IPS-18a (cell line): Measurements from ENCODE around the gene TRABD.
A peak's percentile ranks its signal among the peaks of the same experiment; 100 is the strongest.

Source experiments
- H3K27ac ChIP-seq: one replicate; pipeline ENCODE4 v1.5.1; 2013; ENCODE audit warnings: low read length
- H3K27me3 ChIP-seq: one replicate; pipeline ENCODE4 v1.6.1; 2013; ENCODE audit warnings: mild to moderate bottlenecking, low read length; ENCODE audit not compliant: control insufficient read depth, insufficient read depth
- H3K36me3 ChIP-seq: one replicate; pipeline ENCODE4 v1.6.1; 2013; ENCODE audit warnings: low read depth, low read length; ENCODE audit not compliant: control insufficient read depth
- H3K4me1 ChIP-seq: one replicate; pipeline ENCODE4 v1.6.1; 2013; ENCODE audit warnings: low read depth, low read length; ENCODE audit not compliant: control insufficient read depth
- H3K4me3 ChIP-seq: one replicate; pipeline ENCODE4 v1.5.1; 2013; ENCODE audit warnings: low read length
- H3K9ac ChIP-seq: one replicate; pipeline ENCODE4 v1.6.1; 2013; ENCODE audit warnings: mild to moderate bottlenecking, low read length, moderate library complexity
- H3K9me3 ChIP-seq: one replicate; pipeline ENCODE4 v1.6.1; 2013; ENCODE audit warnings: low read depth, low read length; ENCODE audit not compliant: control insufficient read depth

TRABD gene

DNA sequence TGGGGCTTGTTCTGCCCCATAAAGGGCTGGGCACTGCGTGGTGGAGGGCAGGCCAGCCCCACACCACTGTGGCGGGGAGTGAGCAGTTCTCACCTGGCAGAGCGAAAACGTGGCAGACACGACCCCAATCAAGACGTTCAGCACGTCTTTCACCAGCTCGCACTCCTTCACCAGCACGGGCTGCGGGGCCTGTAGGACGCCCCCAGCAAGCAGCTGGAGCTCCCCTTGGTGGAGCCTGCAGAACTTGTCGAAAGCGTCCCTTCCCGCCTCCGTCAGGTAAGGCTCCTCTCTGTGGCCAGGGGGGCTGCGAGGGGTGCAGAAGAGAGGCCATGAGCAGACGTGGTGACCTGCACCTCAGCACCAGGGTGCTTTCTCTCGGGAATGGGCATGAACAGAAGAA is 47.5 kb downstream of the TRABD start:
- no peaks in the 10 kb centered on the region for H3K27me3 ChIP-seq

DNA sequence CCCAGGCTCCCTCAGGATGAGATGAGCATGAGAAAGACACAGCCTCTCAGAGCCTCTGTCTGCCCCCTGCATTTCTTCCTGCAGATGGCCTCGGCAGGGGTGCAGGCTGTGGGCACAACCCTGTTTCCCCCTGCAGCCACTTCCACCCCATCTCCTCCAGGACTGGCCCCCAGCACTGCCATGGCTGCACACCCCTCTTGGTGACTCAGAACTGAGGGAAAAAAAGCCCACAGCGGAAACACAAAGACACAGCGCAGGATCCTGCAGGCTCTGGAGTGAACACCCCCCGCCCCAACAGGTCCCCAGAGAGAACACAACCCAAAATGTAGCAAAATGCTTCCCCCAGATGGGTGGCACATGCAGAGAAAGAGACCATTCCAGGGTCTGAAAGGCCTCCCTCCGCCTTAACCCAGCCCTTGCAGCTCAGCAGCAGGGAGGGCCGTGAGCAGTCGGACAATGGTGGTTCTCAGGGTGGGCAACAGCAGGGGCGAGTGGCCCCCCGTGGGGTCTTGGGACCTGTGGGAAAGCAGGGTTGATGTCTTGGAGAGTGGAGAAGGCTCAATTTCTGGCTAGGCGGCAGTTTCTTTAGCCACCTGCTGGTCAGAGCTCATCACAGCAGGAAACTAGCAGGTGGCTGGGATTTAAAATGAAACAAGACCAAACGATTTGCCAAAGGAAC is 51.2 kb downstream of the TRABD start:
- Histone ChIP-seq H3K9me3 (no peaks in the 10 kb centered on the region), H3K4me1 (no peaks in the 10 kb centered on the region), H3K4me3 (no peak overlapping the region), H3K27me3 (no peaks in the 10 kb centered on the region), H3K27ac (no peak overlapping the region), H3K36me3 (no peaks in the 10 kb centered on the region), H3K9ac (no peak overlapping the region)

More for the DNA sequence above, 47.5 kb downstream of the TRABD start:
- H3K9me3 ChIP-seq, result no peaks in the 10 kb centered on the region
- H3K36me3 ChIP-seq, result no peaks in the 10 kb centered on the region
- H3K9ac ChIP-seq, result no peak overlapping the region
- H3K27ac ChIP-seq, result no peak overlapping the region
- no peaks in the 10 kb centered on the region for H3K4me1 ChIP-seq
- H3K4me3 ChIP-seq, result no peak overlapping the region

DNA sequence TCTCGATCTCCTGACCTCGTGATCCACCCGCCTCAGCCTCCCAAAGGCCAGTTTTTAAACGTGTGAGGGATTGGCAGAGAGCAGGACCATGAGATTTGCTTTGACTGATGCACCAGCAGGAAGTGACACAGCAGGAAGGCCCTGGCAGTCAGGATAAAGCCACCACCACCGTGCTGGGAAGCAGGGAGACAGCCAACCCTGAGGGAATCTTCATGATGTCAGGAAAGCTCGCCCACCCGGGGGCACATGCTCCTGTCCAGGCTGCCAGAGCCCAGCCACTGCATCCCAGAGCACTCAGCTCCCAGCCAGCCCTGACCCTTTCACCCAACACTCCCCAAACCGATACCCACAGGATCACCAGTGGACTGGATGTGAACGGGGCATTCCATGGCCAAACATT is 53.0 kb downstream of the TRABD start:
- H3K4me1 ChIP-seq, result peaks cover 2% of the 10 kb centered on the region
- no peak overlapping the region for H3K9ac ChIP-seq
- no peaks in the 10 kb centered on the region for H3K36me3 ChIP-seq
- H3K27me3 ChIP-seq, result no peaks in the 10 kb centered on the region
- no peak overlapping the region for H3K27ac ChIP-seq
- no peaks in the 10 kb centered on the region for H3K9me3 ChIP-seq
- no peak overlapping the region for H3K4me3 ChIP-seq

DNA sequence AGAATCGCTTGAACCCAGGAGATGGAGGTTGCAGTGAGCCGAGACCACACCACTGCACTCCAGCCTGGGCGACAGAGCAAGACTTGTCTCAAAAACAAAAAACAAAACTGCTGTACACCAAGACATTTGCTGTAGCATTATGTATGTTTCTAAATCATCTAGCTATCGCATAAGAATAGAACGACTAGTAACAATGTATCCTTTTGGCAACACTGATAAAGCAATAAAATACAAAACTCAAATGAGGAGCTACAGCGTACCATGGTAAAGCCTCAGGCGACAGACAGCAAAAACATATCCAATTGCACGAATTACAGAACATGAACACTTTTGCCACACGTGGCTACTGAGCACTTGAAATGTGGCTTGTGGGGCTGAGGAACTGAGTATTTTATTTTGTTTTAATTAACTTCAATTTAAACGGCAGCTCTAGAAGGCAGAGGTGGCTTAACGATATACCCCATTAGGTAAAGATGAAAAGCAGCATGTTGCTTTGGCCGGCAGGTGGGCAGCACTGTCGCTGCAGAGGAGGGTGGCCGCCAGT is 56.8 kb downstream of the TRABD start:
- Histone ChIP-seq H3K9ac (no peak overlapping the region), H3K27ac (no peak overlapping the region), H3K4me1 (peaks cover 2% of the 10 kb centered on the region), H3K9me3 (no peaks in the 10 kb centered on the region), H3K36me3 (peaks cover 5% of the 10 kb centered on the region), H3K27me3 (no peaks in the 10 kb centered on the region), H3K4me3 (no peak overlapping the region)

DNA sequence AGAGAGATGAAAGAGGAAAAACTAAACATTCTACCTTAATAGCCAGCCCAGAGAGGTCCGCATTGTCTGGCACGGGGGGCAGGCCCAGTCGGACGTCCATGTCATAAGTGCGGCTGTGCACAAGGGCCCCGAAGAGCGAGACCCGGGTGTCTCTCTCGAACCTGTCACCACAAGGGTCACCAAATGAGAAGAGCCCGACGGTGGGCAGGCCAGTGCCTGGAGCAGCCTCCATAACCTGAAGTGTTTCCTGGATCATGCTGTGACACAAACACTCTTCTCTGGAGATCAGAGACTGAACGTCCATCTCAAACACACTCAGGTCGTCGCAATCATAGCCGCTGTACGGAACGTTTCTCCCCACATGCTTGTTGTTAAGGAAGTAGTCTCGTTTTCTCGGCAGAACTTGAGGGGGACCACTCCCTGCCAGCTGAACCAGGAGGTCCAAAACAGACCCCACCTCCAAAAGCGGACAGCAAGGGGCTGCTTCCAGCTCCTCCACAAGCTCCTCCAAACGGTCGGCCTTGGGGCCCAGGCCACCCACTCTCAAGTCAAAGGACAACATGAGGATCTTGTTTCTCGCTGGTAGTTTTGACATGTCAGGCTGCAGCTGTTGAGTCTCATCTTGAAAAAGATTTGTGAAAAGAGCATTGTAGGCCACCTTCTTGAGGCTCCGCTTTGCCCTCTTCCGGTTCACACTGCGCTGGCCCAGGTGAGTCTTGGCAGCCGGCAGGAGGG is 58.1 kb downstream of the TRABD start:
- H3K4me3 ChIP-seq, result peak overlapping the region; percentile 97
- peaks cover 6% of the 10 kb centered on the region for H3K4me1 ChIP-seq
- H3K27ac ChIP-seq, result no peak overlapping the region

DNA sequence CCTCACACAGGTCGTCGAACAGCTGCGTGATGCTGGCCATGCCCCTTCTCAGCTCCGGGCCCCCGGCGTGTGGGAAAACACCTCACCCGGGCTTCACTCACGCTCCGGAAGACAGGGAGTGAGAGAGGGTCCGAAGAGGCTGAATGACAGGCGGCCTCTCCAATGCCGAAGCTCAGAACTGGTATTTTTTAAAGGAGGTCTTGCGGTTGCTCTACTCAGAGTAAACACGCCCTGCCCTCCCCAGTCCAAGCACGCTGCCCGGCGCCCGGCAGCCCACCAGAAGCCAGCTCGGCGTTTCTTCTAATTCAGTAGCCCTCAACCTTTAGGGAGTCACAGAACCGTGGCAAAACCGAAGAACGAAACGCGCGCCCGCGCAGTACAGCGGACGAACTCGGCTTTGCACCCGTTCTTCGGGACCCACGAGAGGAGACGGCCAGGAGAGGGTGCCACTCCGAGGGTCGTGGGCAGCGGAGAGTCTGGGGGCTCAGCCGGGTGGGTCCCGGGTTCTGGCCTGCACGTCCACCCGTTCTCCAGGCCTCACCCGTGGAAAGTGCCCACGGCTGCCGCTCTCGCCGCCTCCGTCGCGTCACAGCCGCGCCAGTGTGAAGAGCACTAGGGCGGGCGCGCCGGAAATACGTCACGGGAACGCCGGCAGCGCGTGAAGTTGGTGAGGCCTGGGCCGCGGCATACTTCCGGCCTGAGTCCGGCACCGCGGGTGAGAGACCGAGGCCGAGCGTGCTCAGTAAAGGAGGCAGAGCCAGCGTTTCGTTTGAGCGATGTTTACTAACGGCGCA is 58.9 kb downstream of the TRABD start, which contains the start of gene TUBGCP6:
TUBGCP6 (minus strand) TSS at position 604 of the 794 bp plus-strand sequence; CDS start at position 40, 564 bp downstream.
- Histone ChIP-seq H3K27ac (no peak within 1 kb of the TSS), H3K4me1 (peaks cover 6% of the 10 kb centered on the region), H3K36me3 (peaks cover 5% of the 10 kb centered on the region)

More for the DNA sequence above, 58.1 kb downstream of the TRABD start:
- Histone ChIP-seq H3K9ac (peak overlapping the region; percentile 85), H3K27me3 (no peaks in the 10 kb centered on the region), H3K36me3 (peaks cover 5% of the 10 kb centered on the region), H3K9me3 (no peaks in the 10 kb centered on the region)

DNA sequence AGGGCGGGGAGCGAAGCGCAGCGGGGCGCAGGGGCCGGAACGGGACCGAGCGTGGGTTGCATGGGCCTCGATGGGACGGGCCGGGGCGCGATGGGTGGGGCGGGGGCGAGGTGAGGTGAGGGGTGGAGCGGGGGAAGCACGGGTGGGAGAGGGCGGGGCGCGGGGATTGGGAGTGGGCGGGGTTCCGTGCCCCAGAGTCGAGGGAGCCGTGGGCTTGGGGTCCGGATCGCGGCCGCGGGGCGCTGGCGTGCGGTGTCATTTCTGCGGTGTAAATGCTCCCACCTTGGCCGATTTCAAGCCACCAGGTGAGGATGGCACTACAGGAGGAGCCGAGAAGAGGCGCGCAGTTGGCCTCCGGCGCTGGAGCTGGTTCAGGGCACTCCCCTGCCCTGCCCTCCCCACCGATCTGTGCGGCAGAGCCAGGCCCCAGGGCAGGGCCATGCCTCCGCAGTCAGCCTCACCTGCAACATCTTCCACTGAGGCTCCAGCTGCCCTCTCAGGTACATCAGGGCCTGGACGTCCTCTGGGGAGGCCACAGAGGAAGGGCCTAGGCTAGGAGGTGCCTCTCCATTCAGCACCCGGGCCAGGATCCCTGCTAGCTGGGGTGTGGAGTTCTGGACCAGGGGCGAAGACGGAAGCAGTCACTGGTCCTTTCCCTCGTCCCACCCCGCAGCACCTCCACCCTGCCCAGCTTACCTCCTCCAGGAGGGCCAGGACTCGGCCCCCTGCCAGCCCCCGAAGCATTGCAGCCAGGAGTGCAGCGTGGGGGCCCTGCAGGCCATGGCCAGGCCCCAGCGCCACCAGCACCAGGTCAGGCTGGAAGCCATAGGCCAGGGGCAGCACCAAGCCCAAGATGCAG is 59.7 kb downstream of the TRABD start:
- Histone ChIP-seq H3K9ac (peak overlapping the region; percentile 2), H3K36me3 (peaks cover 5% of the 10 kb centered on the region), H3K27me3 (no peaks in the 10 kb centered on the region), H3K9me3 (no peaks in the 10 kb centered on the region), H3K27ac (no peak overlapping the region), H3K4me1 (peaks cover 6% of the 10 kb centered on the region), H3K4me3 (peak overlapping the region; percentile 97)

More for the DNA sequence above, 58.9 kb downstream of the TRABD start, which contains the start of gene TUBGCP6:
- Histone ChIP-seq H3K27me3 (no peaks in the 10 kb centered on the region), H3K9me3 (no peaks in the 10 kb centered on the region), H3K4me3 (peak within 1 kb of the TSS; percentile 97), H3K9ac (peak within 1 kb of the TSS; percentile 85)

DNA sequence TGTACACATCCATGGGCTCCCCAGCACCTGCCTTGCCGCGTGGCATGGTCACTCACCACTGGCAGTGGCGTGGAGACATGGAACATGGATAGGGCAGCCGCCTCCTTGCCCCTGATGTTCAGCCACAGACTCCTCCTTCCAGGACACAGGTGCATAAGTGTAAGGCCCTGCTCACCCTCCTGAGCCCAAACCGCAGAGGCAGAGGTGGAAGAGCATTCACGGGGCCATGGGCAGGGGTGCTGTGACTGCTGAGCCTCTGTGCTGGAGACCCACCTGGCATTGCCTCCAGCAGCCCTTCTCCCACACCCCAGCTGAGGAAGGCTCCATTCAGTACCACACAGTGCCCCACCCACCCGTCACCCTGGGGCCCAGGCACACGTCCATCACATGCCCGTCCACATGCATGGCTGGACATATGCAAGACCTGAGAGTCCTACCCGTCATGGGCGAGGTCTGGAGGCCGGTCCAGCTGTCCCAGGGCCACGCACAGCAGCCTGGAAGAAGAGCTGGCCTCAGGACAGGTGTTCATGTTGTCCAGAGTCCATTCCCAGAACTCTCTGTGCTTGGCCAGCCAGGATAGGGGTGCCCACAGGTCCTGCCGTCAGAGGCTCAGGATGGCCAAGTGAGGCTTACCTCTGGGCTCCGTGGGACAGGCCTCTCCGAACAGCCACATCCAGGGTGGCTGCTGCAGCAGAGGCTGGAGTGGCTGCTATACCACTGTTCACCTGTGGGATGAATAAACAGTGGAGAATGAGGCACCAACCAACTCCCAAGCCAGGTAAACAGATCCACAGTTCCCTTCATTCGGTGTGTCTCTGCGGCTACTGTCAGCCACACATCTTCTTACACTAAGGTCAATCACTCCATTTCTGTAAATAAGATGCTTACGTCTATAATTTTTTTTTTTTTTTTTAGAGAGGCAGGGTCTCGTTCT is 60.8 kb downstream of the TRABD start:
- H3K36me3 ChIP-seq, result peaks cover 5% of the 10 kb centered on the region
- H3K27ac ChIP-seq, result no peak overlapping the region
- H3K9ac ChIP-seq, result no peak overlapping the region
- no peak overlapping the region for H3K4me3 ChIP-seq
- peaks cover 6% of the 10 kb centered on the region for H3K4me1 ChIP-seq
- no peaks in the 10 kb centered on the region for H3K9me3 ChIP-seq
- no peaks in the 10 kb centered on the region for H3K27me3 ChIP-seq

DNA sequence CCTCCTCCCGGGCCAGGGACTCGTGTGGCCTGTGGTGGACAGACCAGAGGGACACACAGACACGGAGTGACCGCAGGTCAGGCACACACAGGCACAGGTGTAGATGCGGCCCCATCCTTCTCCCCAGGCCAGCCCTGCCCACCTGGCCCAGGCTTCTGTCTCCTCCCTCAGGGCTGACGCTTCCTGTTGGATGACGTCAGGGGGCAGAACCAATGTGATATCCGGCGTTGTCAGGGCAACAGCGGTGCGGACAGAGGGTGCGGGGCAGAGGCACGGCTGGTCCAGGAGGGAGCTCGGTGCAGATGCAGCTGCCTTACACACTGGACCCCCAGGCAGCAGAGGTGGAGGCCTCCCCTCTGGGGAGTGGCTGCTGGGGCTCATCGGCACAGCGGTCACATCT is 62.0 kb downstream of the TRABD start:
- H3K36me3 ChIP-seq, result peaks cover 5% of the 10 kb centered on the region
- no peaks in the 10 kb centered on the region for H3K27me3 ChIP-seq
- peak overlapping the region; percentile 51 for H3K27ac ChIP-seq
- peaks cover 6% of the 10 kb centered on the region for H3K4me1 ChIP-seq
- no peak overlapping the region for H3K9ac ChIP-seq
- H3K4me3 ChIP-seq, result no peak overlapping the region
- no peaks in the 10 kb centered on the region for H3K9me3 ChIP-seq
